WTC11 (cell line): Measurements from ENCODE around the gene WIZ. TPM values are rescaled to one million over a fixed set of nuclear protein-coding genes. Genes with fewer than 3 reads are reported as not detected.
"Not testable (repeated sequence)": the region's sequence is repeated elsewhere in the genome, so short reads cannot be mapped to it uniquely, and the experiment has no call there.

Experiments
- ATAC-seq: fragments of 200-7000 bp; cut with Tn5 transposase; 2 replicates; pipeline ENCODE4 v1.10.0; 2021; ENCODE audit warnings: mild to moderate bottlenecking, moderate library complexity
- CTCF ChIA-PET: fragments of 300-600 bp; sonication (Branson Sonifier 250); formaldehyde crosslinking; loops from one replicate; lab custom pipeline; 2021; ENCODE audit warnings: antibody characterized with exemption; lab: Charles Lee
- POLR2A ChIA-PET: fragments of 350-600 bp; sonication (Branson Sonifier 250); formaldehyde crosslinking; loops from one replicate; lab custom pipeline; 2021; ENCODE audit warnings: antibody characterized with exemption; lab: Charles Lee
- DNase-seq: peaks from one replicate; pipeline ENCODE4 v3.0.0; 2021; ENCODE audit warnings: low spot score
- H3K27ac Mint-ChIP-seq: 2 replicates; pipeline ENCODE4 v1.8.0; 2021; ENCODE audit warnings: mixed read lengths
- H3K27me3 Mint-ChIP-seq: 2 replicates; pipeline ENCODE4 v1.8.0; 2021; ENCODE audit warnings: low read depth, mild to moderate bottlenecking, moderate library complexity, mixed read lengths
- H3K36me3 Mint-ChIP-seq: 2 replicates; pipeline ENCODE4 v1.8.0; 2021; ENCODE audit warnings: mixed read lengths
- H3K4me1 Mint-ChIP-seq: 2 replicates; pipeline ENCODE4 v1.8.0; 2022; ENCODE audit warnings: mixed read lengths
- H3K4me3 Mint-ChIP-seq: 2 replicates; pipeline ENCODE4 v1.8.0; 2021; ENCODE audit warnings: mild to moderate bottlenecking, moderate library complexity, mixed read lengths
- H3K9me3 Mint-ChIP-seq: 2 replicates; pipeline ENCODE4 v1.8.0; 2021; ENCODE audit warnings: mixed read lengths
- ATF2 ChIP-seq: sonication (generic); formaldehyde crosslinking; IDR thresholded peaks from 2 replicates; pipeline ENCODE4 v1.8.1; 2022; ENCODE audit warnings: low read depth, missing genetic modification reagents, borderline replicate concordance
- CBFB ChIP-seq: sonication (generic); formaldehyde crosslinking; IDR thresholded peaks from 2 replicates; pipeline ENCODE4 v1.8.1; 2022; ENCODE audit warnings: mild to moderate bottlenecking, low read depth, missing genetic modification reagents
- CREB1 ChIP-seq: sonication (generic); formaldehyde crosslinking; IDR thresholded peaks from 2 replicates; pipeline ENCODE4 v1.8.0; 2023; ENCODE audit warnings: mild to moderate bottlenecking, missing genetic modification reagents
- EMX1 ChIP-seq: fragments of 250-450 bp; sonication (Bioruptor Pico); IDR thresholded peaks from 2 replicates; pipeline ENCODE4 v1.8.0; 2021; ENCODE audit warnings: mild to moderate bottlenecking
- FOXP1 ChIP-seq: sonication (generic); formaldehyde crosslinking; IDR thresholded peaks from 2 replicates; pipeline ENCODE4 v1.8.0; 2022; ENCODE audit warnings: missing genetic modification reagents, mild to moderate bottlenecking, moderate library complexity, borderline replicate concordance
- GTF2I ChIP-seq: fragments of 250-450 bp; sonication (Bioruptor Pico); conservative IDR thresholded peaks from 2 replicates; pipeline ENCODE4 v1.4.0; 2021; ENCODE audit warnings: mild to moderate bottlenecking
- KAT7 ChIP-seq: sonication (generic); formaldehyde crosslinking; IDR thresholded peaks from 2 replicates; pipeline ENCODE4 v1.8.1; 2023; ENCODE audit warnings: missing genetic modification reagents, mild to moderate bottlenecking, borderline replicate concordance
- MLX ChIP-seq: sonication (generic); formaldehyde crosslinking; IDR thresholded peaks from 2 replicates; pipeline ENCODE4 v1.8.1; 2023; ENCODE audit warnings: mild to moderate bottlenecking, missing genetic modification reagents, moderate library complexity
- NFATC4 ChIP-seq: fragments of 250-450 bp; sonication (Bioruptor Pico); IDR thresholded peaks from 2 replicates; pipeline ENCODE4 v1.9.0; 2021; ENCODE audit warnings: mild to moderate bottlenecking
- NR3C1 ChIP-seq: sonication (generic); formaldehyde crosslinking; conservative IDR thresholded peaks from 2 replicates; pipeline ENCODE4 v1.8.1; 2023; ENCODE audit warnings: low read depth, mild to moderate bottlenecking, missing genetic modification reagents
- OVOL2 ChIP-seq: fragments of 250-450 bp; sonication (Bioruptor Pico); IDR thresholded peaks from 2 replicates; pipeline ENCODE4 v1.9.0; 2021; ENCODE audit warnings: mild to moderate bottlenecking, borderline replicate concordance
- PRDM15 ChIP-seq: sonication (generic); formaldehyde crosslinking; IDR thresholded peaks from 2 replicates; pipeline ENCODE4 v1.8.0; 2022; ENCODE audit warnings: missing genetic modification reagents
- PREB ChIP-seq: sonication (generic); formaldehyde crosslinking; IDR thresholded peaks from 2 replicates; pipeline ENCODE4 v1.8.1; 2022; ENCODE audit warnings: mild to moderate bottlenecking, missing genetic modification reagents, moderate library complexity, borderline replicate concordance
- PRRX2 ChIP-seq: fragments of 250-450 bp; sonication (Bioruptor Pico); IDR thresholded peaks from 2 replicates; pipeline ENCODE4 v1.8.0; 2021; ENCODE audit warnings: mild to moderate bottlenecking
- SMAD4 ChIP-seq: sonication (generic); formaldehyde crosslinking; IDR thresholded peaks from 2 replicates; pipeline ENCODE4 v1.8.0; 2022; ENCODE audit warnings: mild to moderate bottlenecking, missing genetic modification reagents
- TEAD4 ChIP-seq: sonication (generic); formaldehyde crosslinking; IDR thresholded peaks from 2 replicates; pipeline ENCODE4 v1.8.0; 2022; ENCODE audit warnings: mild to moderate bottlenecking, missing genetic modification reagents
- ZNF281 ChIP-seq: sonication (generic); formaldehyde crosslinking; IDR thresholded peaks from 2 replicates; pipeline ENCODE4 v1.8.0; 2023; ENCODE audit warnings: mild to moderate bottlenecking, missing genetic modification reagents
- ZNF532 ChIP-seq: fragments of 250-450 bp; sonication (Bioruptor Pico); IDR thresholded peaks from 2 replicates; pipeline ENCODE4 v1.9.0; 2021; ENCODE audit warnings: mild to moderate bottlenecking, borderline replicate concordance
- ZNF671 ChIP-seq: fragments of 250-450 bp; sonication (Bioruptor Pico); IDR thresholded peaks from 2 replicates; pipeline ENCODE4 v1.8.0; 2021; ENCODE audit warnings: mild to moderate bottlenecking
- total RNA-seq: library from RNA; stranded (reverse); gene quantifications from 3 replicates; pipeline ENCODE4 v1.2.3, GENCODE V29; 2021

WIZ gene
- total RNA-seq, 1 experiment from 2014 or later = 43.9 TPM

GRCh38 chr19:15396436-15396835, 53.3 kb downstream of the WIZ start:
- no peaks in the 10 kb centered on the region for H3K9me3 Mint-ChIP-seq
- ChIA-PET CTCF (no interaction called here), POLR2A (no interaction called here)
- no peak for ATAC-seq
- DNase-seq = no peak
- peak overlapping the region; percentile 65; the same call in 1 of the 2 replicates for H3K27ac Mint-ChIP-seq
- no peak overlapping the region for H3K4me3 Mint-ChIP-seq
- no peaks in the 10 kb centered on the region for H3K27me3 Mint-ChIP-seq
- TF ChIP-seq ZNF671 (CRISPR knock-in tag) (no peak), FOXP1 (CRISPR knock-in tag) (no peak), PRDM15 (CRISPR knock-in tag) (no peak), SMAD4 (CRISPR knock-in tag) (no peak), MLX (CRISPR knock-in tag) (no peak), PRRX2 (CRISPR knock-in tag) (no peak)
- no peaks in the 10 kb centered on the region for H3K4me1 Mint-ChIP-seq
- H3K36me3 Mint-ChIP-seq = peaks cover 68% of the 10 kb centered on the region

GRCh38 chr19:15395251-15395650, 54.5 kb downstream of the WIZ start:
- CTCF ChIA-PET = interaction anchor here (1.3 kb wide), 1 partner anchor 15 kb away, joined by 3 read pairs; no protein-coding TSS in a partner anchor
- POLR2A ChIA-PET, H3K4me3 Mint-ChIP-seq, DNase-seq, H3K9me3 Mint-ChIP-seq, H3K27me3 Mint-ChIP-seq, H3K4me1 Mint-ChIP-seq, H3K27ac Mint-ChIP-seq, ATAC-seq: not testable (repeated sequence)
- H3K36me3 Mint-ChIP-seq = peaks cover 66% of the 10 kb centered on the region

- CTCF ChIA-PET = interaction anchor here (0.5 to 1.3 kb wide), 2 partner anchors 14 to 72 kb away, joined by 3 to 4 read pairs; no protein-coding TSS in a partner anchor
- Mint-ChIP-seq H3K4me1 (no peaks in the 10 kb centered on the region), H3K27ac (no peak overlapping the region), H3K36me3 (peaks cover 65% of the 10 kb centered on the region), H3K9me3 (no peaks in the 10 kb centered on the region), H3K4me3 (no peak overlapping the region), H3K27me3 (no peaks in the 10 kb centered on the region)
- POLR2A ChIA-PET = no interaction called here
- DNase-seq (no peak), ATAC-seq (no peak)
- TF ChIP-seq CBFB = no peak
- no peak for TF ChIP-seq TEAD4 (CRISPR knock-in tag)
- no peak for TF ChIP-seq SMAD4 (CRISPR knock-in tag)
- no peak for TF ChIP-seq ATF2
- no peak for TF ChIP-seq EMX1 (CRISPR knock-in tag)
- TF ChIP-seq KAT7 (CRISPR knock-in tag) = no peak
- no peak for TF ChIP-seq PREB (CRISPR knock-in tag)
- TF ChIP-seq CREB1 (CRISPR knock-in tag) = no peak
- no peak for TF ChIP-seq ZNF532 (CRISPR knock-in tag)
- TF ChIP-seq OVOL2 (CRISPR knock-in tag) = no peak
- TF ChIP-seq ZNF281 (CRISPR knock-in tag) = no peak
- no peak for TF ChIP-seq NR3C1 (CRISPR knock-in tag)
- no peak for TF ChIP-seq NFATC4
- TF ChIP-seq GTF2I (CRISPR knock-in tag) = no peak
Observed at GRCh38 chr19:15394426-15394825, 55.3 kb downstream of the WIZ start.
